HepG2 (cell line): ENCODE measurements around the gene ABCB8. TPM values are rescaled to one million over a fixed set of nuclear protein-coding genes. Genes with fewer than 3 reads are reported as not detected.

ENCODE experiments used
- FOXM1 ChIP-seq: sonication (generic); formaldehyde crosslinking; IDR thresholded peaks from 2 replicates; pipeline ENCODE4 v1.5.0; 2020; ENCODE audit warnings: missing genetic modification reagents
- GABPA ChIP-seq, 2 experiments: IDR thresholded peaks; 2 replicates each; pipeline ENCODE4 v1.6.1; 2011 to 2016; ENCODE audit warnings: low read depth in 2 of 2, low read length in 1 of 2, missing biosample characterization in 1 of 2, missing genetic modification characterization in 1 of 2
- HMG20A ChIP-seq: IDR thresholded peaks from 2 replicates; pipeline ENCODE4 v1.6.1; 2016; ENCODE audit warnings: borderline replicate concordance
- ISL2 ChIP-seq: sonication (generic); formaldehyde crosslinking; IDR thresholded peaks from 2 replicates; pipeline ENCODE4 v1.5.0; 2020; ENCODE audit warnings: missing genetic modification reagents
- JUND ChIP-seq: sonication (generic); formaldehyde crosslinking; IDR thresholded peaks from 2 replicates; pipeline ENCODE4 v1.8.0; 2022; ENCODE audit warnings: mild to moderate bottlenecking, missing genetic modification reagents
- KAT7 ChIP-seq: IDR thresholded peaks from 2 replicates; pipeline ENCODE4 v1.6.1; 2018; ENCODE audit warnings: borderline replicate concordance, missing compliant biosample characterization
- MAFK ChIP-seq, 2 experiments: IDR thresholded peaks in 1 of 2; conservative IDR thresholded peaks in 1 of 2; 2 replicates each; pipeline ENCODE4 v1.6.1; 2011; ENCODE audit warnings: improper control_type of control experiment in 2 of 2, low read length in 2 of 2
- NFRKB ChIP-seq: fragments of 450-650 bp; IDR thresholded peaks from 2 replicates; pipeline ENCODE4 v1.6.1; 2017
- NR1H2 ChIP-seq: sonication (generic); formaldehyde crosslinking; IDR thresholded peaks from 2 replicates; pipeline ENCODE4 v1.8.1; 2022; ENCODE audit warnings: low read depth, missing genetic modification reagents, borderline replicate concordance
- NRL ChIP-seq: sonication (generic); formaldehyde crosslinking; IDR thresholded peaks from 2 replicates; pipeline ENCODE4 v1.5.0; 2020; ENCODE audit warnings: missing genetic modification reagents, mild to moderate bottlenecking, moderate library complexity, borderline replicate concordance
- PAWR ChIP-seq: sonication (generic); formaldehyde crosslinking; IDR thresholded peaks from 2 replicates; pipeline ENCODE4 v1.4.0; 2020; ENCODE audit warnings: missing genetic modification reagents, mild to moderate bottlenecking, borderline replicate concordance
- POLR2G ChIP-seq: fragments of 200-400 bp; formaldehyde crosslinking; IDR thresholded peaks from 2 replicates; pipeline ENCODE4 v1.6.1; 2018; ENCODE audit warnings: mild to moderate bottlenecking, low read depth, low read length, moderate library complexity
- RFX1 ChIP-seq: fragments of 450-650 bp; IDR thresholded peaks from 2 replicates; pipeline ENCODE4 v1.6.1; 2017
- TARDBP ChIP-seq: sonication (generic); formaldehyde crosslinking; IDR thresholded peaks from 2 replicates; pipeline ENCODE4 v1.8.0; 2022; ENCODE audit warnings: mild to moderate bottlenecking, missing genetic modification reagents
- ZNF121 ChIP-seq: sonication (generic); formaldehyde crosslinking; IDR thresholded peaks from 2 replicates; pipeline ENCODE4 v1.5.0; 2020; ENCODE audit warnings: mild to moderate bottlenecking, missing genetic modification reagents
- ZNF468 ChIP-seq: sonication (generic); formaldehyde crosslinking; IDR thresholded peaks from 2 replicates; pipeline ENCODE4 v1.8.0; 2022; ENCODE audit warnings: mild to moderate bottlenecking, moderate library complexity, missing genetic modification reagents
- ZNF510 ChIP-seq: sonication (generic); formaldehyde crosslinking; IDR thresholded peaks from 2 replicates; pipeline ENCODE4 v1.4.0; 2020; ENCODE audit warnings: low read depth, mild to moderate bottlenecking, missing genetic modification reagents
- ZNF562 ChIP-seq: sonication (generic); formaldehyde crosslinking; IDR thresholded peaks from 2 replicates; pipeline ENCODE4 v1.8.0; 2022; ENCODE audit warnings: missing genetic modification reagents, borderline replicate concordance
- ZNF761 ChIP-seq: sonication (generic); formaldehyde crosslinking; conservative IDR thresholded peaks from 2 replicates; pipeline ENCODE4 v1.4.0; 2020; ENCODE audit warnings: mild to moderate bottlenecking, missing genetic modification reagents
- ZSCAN22 ChIP-seq: sonication (generic); formaldehyde crosslinking; IDR thresholded peaks from 2 replicates; pipeline ENCODE4 v1.4.0; 2020; ENCODE audit warnings: mild to moderate bottlenecking, missing genetic modification reagents
- polyA plus RNA-seq, 8 experiments: library from polyadenylated mRNA; depleted of rRNA in 3 of 8; stranded (reverse) in 7 of 8; unstranded in 1 of 8; fragments of >200 nt; fragmentation: Illumina TruSeq in 4 of 8; extraction: Trizol in 4 of 8; gene quantifications; 2 replicates each; pipeline versions ENCODE4 v1.2.1 to v1.2.3, GENCODE V29; 2011 to 2016; ENCODE audit warnings: low read depth in 4 of 8, missing spikeins in 1 of 8, mixed read lengths in 1 of 8; ENCODE audit not compliant: insufficient read depth in 1 of 8
- total RNA-seq, 5 experiments: library from RNA; depleted of rRNA; stranded (reverse); fragments of >200 nt; fragmentation: Illumina TruSeq; extraction: Trizol; gene quantifications; 2 replicates each; pipeline ENCODE4 v1.2.3, GENCODE V29; 2016; ENCODE audit warnings: low read depth in 1 of 5
- TF ChIP-seq, protein P1 (sequence below): IDR thresholded peaks from 2 replicates; pipeline ENCODE4 v1.6.1; 2016; ENCODE audit warnings: missing compliant biosample characterization, missing genetic modification reagents, borderline replicate concordance
- TF ChIP-seq, protein P2 (sequence below): sonication (generic); formaldehyde crosslinking; IDR thresholded peaks from 2 replicates; pipeline ENCODE4 v1.4.0; 2020; ENCODE audit warnings: mild to moderate bottlenecking, missing genetic modification reagents
- TF ChIP-seq, protein P3 (sequence below): sonication (generic); formaldehyde crosslinking; IDR thresholded peaks from 2 replicates; pipeline ENCODE4 v1.4.0; 2020; ENCODE audit warnings: missing genetic modification reagents, borderline replicate concordance

Gene ABCB8
- total and polyA plus RNA-seq, 2 of the 13 experiments (the other 11 are each of a cell fraction or from before 2014, with no cell fraction given) = 6.6 to 16.7 TPM

DNA sequence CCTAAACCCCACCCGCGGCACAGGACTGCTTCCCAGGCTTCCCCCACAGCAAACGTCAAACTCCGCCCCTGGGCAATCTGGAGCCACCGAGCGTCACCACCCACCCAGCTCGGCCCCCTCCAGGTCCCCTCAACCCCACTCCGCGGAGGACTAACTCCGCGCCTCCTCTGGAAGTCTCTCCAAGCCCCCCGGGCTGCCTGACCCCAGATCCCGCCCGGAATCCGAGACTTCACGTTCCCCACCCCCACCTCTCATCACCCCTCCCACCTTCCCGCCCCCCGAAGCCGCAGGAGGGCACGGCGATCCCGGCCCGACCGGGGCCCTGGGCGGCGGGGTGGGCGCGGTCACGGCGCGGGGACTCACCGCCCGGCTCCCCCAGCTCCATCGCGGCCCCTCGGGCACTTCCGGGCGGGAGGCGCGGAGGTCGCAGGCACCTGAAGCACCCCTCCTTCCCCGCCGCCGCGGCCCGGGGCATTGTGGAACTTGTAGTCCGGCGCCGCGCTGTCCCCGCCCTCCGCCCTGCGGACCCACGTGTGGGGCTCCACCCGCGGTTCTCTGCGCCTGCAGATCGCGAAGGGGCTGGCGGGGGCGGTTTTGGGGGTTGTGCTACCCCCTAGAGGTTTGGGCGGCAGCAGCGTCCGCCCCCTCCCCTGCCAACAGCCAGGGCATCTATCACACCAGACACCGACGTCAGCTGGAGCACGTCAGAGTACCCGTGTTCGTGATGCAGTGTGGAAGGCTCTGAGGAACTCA is 55.0 kb downstream of the ABCB8 start, which contains the start of gene TMUB1 (continued):
- TF ChIP-seq ZNF121 (CRISPR knock-in tag) = no peak
- no peak for TF ChIP-seq ZSCAN22
- no peak for TF ChIP-seq KAT7 (CRISPR knock-in tag)
- TF ChIP-seq POLR2G = peak; percentile 48; the same call in 1 of the 2 replicates
- no peak for TF ChIP-seq ISL2
- TF ChIP-seq FOXM1 = 0 out of 2 replicates have a peak, but pooled peaks have one; percentile 55
- TF ChIP-seq HMG20A (CRISPR knock-in tag) = no peak
- TF ChIP-seq GABPA (IDR thresholded peaks at IDR 0.05; ENCODE audit: low read depth, low read length) = no peak
- peak; percentile 74 for TF ChIP-seq GABPA (CRISPR knock-in tag; IDR thresholded peaks at IDR 0.05; ENCODE audit: low read depth)
- TF ChIP-seq, protein P1, sequence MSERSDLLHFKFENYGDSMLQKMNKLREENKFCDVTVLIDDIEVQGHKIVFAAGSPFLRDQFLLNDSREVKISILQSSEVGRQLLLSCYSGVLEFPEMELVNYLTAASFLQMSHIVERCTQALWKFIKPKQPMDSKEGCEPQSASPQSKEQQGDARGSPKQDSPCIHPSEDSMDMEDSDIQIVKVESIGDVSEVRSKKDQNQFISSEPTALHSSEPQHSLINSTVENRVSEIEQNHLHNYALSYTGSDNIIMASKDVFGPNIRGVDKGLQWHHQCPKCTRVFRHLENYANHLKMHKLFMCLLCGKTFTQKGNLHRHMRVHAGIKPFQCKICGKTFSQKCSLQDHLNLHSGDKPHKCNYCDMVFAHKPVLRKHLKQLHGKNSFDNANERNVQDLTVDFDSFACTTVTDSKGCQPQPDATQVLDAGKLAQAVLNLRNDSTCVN (CRISPR knock-in tag) = no peak
- TF ChIP-seq, protein P2, sequence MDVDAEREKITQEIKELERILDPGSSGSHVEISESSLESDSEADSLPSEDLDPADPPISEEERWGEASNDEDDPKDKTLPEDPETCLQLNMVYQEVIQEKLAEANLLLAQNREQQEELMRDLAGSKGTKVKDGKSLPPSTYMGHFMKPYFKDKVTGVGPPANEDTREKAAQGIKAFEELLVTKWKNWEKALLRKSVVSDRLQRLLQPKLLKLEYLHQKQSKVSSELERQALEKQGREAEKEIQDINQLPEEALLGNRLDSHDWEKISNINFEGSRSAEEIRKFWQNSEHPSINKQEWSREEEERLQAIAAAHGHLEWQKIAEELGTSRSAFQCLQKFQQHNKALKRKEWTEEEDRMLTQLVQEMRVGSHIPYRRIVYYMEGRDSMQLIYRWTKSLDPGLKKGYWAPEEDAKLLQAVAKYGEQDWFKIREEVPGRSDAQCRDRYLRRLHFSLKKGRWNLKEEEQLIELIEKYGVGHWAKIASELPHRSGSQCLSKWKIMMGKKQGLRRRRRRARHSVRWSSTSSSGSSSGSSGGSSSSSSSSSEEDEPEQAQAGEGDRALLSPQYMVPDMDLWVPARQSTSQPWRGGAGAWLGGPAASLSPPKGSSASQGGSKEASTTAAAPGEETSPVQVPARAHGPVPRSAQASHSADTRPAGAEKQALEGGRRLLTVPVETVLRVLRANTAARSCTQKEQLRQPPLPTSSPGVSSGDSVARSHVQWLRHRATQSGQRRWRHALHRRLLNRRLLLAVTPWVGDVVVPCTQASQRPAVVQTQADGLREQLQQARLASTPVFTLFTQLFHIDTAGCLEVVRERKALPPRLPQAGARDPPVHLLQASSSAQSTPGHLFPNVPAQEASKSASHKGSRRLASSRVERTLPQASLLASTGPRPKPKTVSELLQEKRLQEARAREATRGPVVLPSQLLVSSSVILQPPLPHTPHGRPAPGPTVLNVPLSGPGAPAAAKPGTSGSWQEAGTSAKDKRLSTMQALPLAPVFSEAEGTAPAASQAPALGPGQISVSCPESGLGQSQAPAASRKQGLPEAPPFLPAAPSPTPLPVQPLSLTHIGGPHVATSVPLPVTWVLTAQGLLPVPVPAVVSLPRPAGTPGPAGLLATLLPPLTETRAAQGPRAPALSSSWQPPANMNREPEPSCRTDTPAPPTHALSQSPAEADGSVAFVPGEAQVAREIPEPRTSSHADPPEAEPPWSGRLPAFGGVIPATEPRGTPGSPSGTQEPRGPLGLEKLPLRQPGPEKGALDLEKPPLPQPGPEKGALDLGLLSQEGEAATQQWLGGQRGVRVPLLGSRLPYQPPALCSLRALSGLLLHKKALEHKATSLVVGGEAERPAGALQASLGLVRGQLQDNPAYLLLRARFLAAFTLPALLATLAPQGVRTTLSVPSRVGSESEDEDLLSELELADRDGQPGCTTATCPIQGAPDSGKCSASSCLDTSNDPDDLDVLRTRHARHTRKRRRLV (CRISPR knock-in tag) = no peak
- no peak for TF ChIP-seq ZNF761 (CRISPR knock-in tag)
- TF ChIP-seq NFRKB = no peak
- TF ChIP-seq MAFK (conservative IDR thresholded peaks at IDR 0.05 in 1 of 2, IDR thresholded peaks at IDR 0.05 in 1 of 2; ENCODE audit: low read length in 2 of 2) = no peak
- TF ChIP-seq NRL = no peak
- TF ChIP-seq PAWR (CRISPR knock-in tag) = no peak
- no peak for TF ChIP-seq TARDBP
- TF ChIP-seq NR1H2 = no peak
- no peak for TF ChIP-seq RFX1
- TF ChIP-seq JUND (CRISPR knock-in tag) = no peak
- no peak for TF ChIP-seq ZNF562 (CRISPR knock-in tag)
- TF ChIP-seq, protein P3, sequence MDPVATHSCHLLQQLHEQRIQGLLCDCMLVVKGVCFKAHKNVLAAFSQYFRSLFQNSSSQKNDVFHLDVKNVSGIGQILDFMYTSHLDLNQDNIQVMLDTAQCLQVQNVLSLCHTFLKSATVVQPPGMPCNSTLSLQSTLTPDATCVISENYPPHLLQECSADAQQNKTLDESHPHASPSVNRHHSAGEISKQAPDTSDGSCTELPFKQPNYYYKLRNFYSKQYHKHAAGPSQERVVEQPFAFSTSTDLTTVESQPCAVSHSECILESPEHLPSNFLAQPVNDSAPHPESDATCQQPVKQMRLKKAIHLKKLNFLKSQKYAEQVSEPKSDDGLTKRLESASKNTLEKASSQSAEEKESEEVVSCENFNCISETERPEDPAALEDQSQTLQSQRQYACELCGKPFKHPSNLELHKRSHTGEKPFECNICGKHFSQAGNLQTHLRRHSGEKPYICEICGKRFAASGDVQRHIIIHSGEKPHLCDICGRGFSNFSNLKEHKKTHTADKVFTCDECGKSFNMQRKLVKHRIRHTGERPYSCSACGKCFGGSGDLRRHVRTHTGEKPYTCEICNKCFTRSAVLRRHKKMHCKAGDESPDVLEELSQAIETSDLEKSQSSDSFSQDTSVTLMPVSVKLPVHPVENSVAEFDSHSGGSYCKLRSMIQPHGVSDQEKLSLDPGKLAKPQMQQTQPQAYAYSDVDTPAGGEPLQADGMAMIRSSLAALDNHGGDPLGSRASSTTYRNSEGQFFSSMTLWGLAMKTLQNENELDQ = no peak
- no peak for TF ChIP-seq ZNF468 (CRISPR knock-in tag)
- no peak for TF ChIP-seq ZNF510 (CRISPR knock-in tag)
